22Rv1 (cell line): ENCODE data around the gene MGAT4B.
A peak's percentile ranks its signal among the peaks of the same experiment; 100 is the strongest.
"Not testable (repeated sequence)": the region's sequence is repeated elsewhere in the genome, so short reads cannot be mapped to it uniquely, and the experiment has no call there.

Experiments
- H3K27ac ChIP-seq: fragments of 450-650 bp; 2 replicates; pipeline ENCODE4 v1.5.1; 2017
- ZFX ChIP-seq: fragments of 450-650 bp; IDR thresholded peaks from 2 replicates; pipeline ENCODE4 v1.6.1; 2017; ENCODE audit warnings: antibody characterized with exemption, borderline replicate concordance
- TF ChIP-seq, protein P1 (sequence below): fragments of 450-650 bp; IDR thresholded peaks from 2 replicates; pipeline ENCODE4 v1.5.1; 2017; ENCODE audit warnings: mild to moderate bottlenecking

MGAT4B gene

DNA sequence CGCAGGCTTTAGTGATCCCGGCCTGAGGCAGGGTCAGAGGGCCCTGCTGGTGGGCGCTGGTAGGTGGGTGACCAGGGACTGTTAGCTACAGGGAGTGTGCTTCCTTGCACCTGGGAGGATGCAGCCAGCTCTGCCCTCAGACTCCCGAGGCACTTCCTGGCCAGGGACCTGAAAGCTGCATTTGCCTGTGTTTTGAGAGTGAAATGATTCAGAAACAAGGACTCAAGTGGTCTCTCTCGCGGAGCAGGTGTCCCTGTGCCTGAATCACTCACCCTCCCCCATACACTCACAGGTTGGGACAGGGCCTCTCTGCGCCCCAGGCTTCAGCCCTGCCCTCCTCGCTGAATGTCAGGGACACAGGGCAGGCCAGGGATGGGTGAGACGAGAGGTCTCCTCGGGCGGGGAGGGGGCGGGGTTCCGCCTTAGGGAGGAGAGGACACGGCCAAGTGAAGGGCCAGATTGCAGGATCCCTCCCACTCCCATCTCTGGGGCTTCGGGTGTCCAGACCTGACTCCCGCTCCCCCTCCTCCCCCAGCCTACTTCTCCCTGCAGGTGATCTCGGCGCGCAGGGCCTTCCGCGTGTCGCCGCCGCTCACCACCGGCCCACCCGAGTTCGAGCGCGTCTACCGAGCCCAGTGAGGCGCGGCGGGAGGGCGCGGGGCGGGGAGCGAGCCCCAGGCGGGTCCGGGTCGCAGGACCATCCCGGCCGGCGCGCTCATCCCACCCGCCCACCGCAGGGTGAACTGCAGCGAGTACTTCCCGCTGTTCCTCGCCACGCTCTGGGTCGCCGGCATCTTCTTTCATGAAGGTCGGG, 11.4 kb downstream of the MGAT4B start:
- TF ChIP-seq ZFX, result no peak
- TF ChIP-seq, protein P1, sequence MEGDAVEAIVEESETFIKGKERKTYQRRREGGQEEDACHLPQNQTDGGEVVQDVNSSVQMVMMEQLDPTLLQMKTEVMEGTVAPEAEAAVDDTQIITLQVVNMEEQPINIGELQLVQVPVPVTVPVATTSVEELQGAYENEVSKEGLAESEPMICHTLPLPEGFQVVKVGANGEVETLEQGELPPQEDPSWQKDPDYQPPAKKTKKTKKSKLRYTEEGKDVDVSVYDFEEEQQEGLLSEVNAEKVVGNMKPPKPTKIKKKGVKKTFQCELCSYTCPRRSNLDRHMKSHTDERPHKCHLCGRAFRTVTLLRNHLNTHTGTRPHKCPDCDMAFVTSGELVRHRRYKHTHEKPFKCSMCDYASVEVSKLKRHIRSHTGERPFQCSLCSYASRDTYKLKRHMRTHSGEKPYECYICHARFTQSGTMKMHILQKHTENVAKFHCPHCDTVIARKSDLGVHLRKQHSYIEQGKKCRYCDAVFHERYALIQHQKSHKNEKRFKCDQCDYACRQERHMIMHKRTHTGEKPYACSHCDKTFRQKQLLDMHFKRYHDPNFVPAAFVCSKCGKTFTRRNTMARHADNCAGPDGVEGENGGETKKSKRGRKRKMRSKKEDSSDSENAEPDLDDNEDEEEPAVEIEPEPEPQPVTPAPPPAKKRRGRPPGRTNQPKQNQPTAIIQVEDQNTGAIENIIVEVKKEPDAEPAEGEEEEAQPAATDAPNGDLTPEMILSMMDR, result no peak
- H3K27ac ChIP-seq, result peak overlapping the region; percentile 90

DNA sequence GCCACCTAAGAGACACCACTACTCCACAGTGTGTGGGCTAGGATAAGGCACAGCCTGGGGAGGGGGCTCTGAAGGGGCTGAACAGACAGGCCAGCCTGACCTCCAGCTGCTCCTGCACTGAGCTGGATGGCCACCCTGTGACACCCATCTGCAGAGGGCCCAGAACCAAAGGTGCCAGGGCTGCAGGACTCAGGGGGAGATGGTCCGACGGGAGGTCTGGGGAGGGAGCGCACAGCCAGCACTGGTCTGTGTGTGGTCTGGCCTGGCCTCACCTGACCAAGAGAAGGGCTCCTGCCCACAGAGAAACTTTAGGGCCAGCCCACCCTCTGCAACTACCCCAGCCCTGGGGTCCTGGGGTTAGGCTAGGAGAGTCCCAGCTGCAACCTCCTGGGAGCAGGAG, 12.1 kb downstream of the MGAT4B start:
- H3K27ac ChIP-seq, result peak overlapping the region; percentile 90

DNA sequence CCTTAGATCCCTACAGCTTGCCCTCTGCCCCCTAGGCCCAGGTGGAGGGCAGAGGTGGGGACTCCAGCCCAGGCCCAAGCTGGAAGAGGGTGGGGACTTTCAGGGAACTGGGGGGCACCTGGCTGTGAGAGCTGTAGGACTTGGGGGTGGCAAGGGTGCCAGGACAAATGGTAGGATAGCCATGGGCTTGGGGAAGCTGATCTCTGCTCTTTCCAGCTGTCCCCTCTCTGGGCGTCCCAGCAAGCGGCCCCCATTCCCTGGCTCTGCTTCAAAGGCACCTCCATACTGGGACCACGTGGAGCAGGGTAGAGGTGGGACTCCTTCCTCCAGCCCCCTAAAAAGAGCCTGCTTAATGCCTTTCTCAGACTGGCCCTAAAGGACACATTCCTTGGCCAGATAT, 12.5 kb downstream of the MGAT4B start:
- no peak for TF ChIP-seq ZFX
- TF ChIP-seq, protein P1, result no peak
- peak overlapping the region; percentile 90; the same call in 1 of the 2 replicates for H3K27ac ChIP-seq

More for the DNA sequence above, 12.1 kb downstream of the MGAT4B start:
- TF ChIP-seq, protein P1, result no peak

DNA sequence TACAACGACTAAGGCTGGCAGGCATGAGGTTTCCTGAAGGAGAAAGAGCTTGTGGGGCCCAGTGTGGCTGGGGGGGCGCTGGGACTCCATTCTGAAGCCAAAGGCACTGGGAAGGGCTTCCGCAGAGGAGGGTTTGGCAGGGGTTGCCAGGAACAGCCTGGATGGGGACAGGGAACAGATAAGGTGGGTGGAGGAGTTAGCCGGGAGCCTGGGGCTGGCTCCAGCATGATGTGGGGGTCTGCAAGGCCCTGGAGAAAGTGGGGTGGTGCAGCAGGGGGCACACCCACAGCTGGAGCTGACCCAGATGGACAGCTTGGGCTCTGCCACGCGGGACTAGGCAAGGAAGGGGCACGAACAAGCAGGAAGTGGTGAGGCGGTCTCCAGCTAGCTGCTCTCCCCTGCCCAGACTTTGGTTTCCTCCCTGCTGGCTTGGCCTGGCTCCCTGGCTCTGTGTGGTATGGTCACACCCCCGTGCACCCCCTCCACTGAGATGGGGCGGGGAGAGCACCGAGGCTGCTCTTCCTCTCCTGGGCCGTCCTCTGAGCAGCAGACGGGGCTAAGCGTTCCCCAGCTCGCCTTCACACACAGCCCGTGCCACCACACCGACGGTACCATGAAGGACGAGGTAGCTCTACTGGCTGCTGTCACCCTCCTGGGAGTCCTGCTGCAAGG, 13.1 kb downstream of the MGAT4B start, which contains the start of gene LTC4S:
Gene LTC4S, plus strand, starts transcription at position 519 of the 672 bp plus-strand sequence. Its CDS starts 95 bp downstream, at position 614.
- TF ChIP-seq, protein P1, result no peak
- no peak for TF ChIP-seq ZFX
- H3K27ac ChIP-seq, result peak within 1 kb of the TSS; percentile 90

DNA sequence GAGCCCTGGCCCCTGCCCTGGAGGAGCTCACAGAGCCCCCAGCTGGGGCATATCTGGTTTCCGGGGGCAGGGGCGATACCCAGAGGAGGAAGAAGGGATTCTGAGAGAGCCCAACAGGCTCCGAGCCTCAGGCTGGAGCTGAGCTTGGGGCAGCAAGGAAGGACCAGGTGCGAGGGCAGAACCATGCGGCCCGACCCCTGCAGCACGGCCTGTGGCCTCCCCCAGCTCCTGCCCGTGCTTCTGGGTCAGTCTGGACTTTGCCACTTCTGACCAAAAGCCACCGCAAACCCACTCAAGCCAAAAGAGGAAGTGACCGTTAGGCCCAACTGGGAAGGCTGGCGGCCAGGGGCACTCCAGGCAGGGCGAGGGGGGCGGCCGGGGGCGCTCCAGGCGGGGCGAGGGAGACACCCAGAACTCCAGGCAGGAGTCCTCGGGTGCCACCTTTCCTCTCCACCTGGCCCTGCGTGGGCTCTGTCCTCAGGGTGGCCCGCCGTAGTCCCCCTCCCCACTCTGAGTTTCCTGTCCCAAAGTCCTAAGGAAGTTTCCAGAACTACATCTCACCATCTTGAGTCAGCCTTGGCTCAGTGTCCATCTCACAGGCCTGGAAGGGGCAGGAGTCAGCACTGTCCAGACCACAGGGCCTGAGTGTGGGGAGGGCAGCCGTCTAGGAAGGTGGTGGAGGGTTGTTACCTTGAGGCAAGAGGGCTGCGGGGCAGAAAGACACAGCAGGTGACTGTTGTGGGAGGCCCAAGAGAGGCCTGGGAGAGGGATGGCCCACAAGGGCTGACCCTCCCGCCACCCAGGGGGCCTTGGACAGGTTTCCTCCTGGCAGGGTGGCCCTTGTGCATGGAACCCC, 13.8 kb downstream of the MGAT4B start:
- no peak for TF ChIP-seq ZFX
- TF ChIP-seq, protein P1, result no peak
- no peak overlapping the region for H3K27ac ChIP-seq

DNA sequence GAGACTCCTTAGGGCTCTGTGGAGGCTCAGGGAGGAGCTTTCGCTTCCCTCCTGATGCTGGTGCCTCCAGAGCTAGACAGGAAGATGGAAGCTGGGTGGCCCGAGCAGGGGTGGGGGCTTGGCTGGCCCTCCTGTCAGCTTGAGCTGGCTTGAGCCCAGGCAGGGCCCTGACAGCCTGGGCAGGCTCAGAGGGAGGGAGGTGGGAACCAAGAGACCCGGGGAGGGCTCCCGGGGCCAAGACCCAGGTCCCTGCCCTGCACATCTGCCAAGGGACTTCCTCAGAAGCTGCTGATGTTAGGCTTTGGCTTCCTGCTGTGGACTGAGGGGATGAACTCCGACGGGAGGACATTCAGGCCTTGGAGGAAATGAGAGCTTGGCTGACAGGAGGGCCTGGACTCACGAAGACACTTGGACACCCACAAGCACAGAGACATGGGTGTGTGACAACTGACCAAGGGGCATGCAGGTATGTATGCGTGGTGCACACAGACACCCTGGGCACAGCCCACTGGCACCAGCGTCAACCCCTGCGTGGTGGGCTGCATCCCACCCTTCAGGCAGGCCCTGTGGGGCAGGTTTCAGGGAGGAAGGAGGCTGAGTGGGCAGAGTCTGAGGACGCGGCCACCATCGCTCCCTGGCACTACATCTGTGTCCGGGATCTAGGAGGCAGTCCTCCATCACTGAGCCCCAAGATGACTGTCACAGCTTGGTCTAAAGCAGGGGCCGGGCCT, 14.6 kb downstream of the MGAT4B start:
- no peak overlapping the region for H3K27ac ChIP-seq
- TF ChIP-seq ZFX, result no peak
- TF ChIP-seq, protein P1, result no peak

DNA sequence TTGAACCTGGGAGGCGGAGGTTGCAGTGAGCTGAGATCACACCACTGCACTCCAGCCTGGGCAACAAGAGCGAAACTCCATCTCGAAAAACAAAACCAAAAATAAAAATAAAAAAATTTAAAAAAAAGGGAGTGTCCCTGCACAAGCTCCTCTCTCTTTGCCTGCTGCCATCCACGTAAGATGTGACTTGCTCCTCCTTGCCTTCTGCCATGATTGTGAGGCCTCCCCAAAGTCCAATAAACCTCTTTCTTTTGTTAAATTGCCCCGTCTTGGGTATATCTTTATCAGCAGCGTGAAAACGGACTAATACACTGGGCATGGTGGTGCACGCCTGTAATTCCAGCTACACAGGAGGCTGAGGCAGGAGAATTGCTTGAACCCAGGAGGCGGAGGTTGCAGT, 17.4 kb downstream of the MGAT4B start:
- H3K27ac ChIP-seq, result not testable (repeated sequence)
